Neural cell (in vitro differentiated cells): ENCODE data around the gene ZNF117. TPM values are rescaled to one million over a fixed set of nuclear protein-coding genes. Genes with fewer than 3 reads are reported as not detected.
"Not testable (repeated sequence)": the region's sequence is repeated elsewhere in the genome, so short reads cannot be mapped to it uniquely, and the experiment has no call there.

Experiments used
- H2AFZ ChIP-seq: fragments of 200-600, 300-800 bp; sonication (generic), shearing (Covaris generic); 2 replicates; pipeline ENCODE4 v1.6.0; 2014; ENCODE audit warnings: low read depth, mild to moderate bottlenecking, antibody characterized with exemption, low read length, moderate library complexity
- H3F3A ChIP-seq: fragments of 200-600 bp; shearing (Covaris generic); 2 replicates; pipeline ENCODE4 v1.6.1; 2016; ENCODE audit warnings: mild to moderate bottlenecking, moderate library complexity, mixed read lengths, antibody characterized with exemption, low read length; ENCODE audit not compliant: insufficient read depth, poor library complexity, severe bottlenecking
- H3K27ac ChIP-seq: fragments of 200-600, 300-800 bp; sonication (generic), shearing (Covaris generic); 2 replicates; pipeline ENCODE4 v1.5.1; 2014; ENCODE audit warnings: mild to moderate bottlenecking, low read length, moderate library complexity
- H3K27me3 ChIP-seq: fragments of 300-800, 200-600 bp; sonication (generic), shearing (Covaris generic); 2 replicates; pipeline ENCODE4 v1.6.0; 2014; ENCODE audit warnings: mild to moderate bottlenecking, low read depth, low read length, moderate library complexity; ENCODE audit not compliant: insufficient read depth
- H3K36me3 ChIP-seq: fragments of 300-800, 200-600 bp; sonication (generic), shearing (Covaris generic); 2 replicates; pipeline ENCODE4 v1.5.1; 2014; ENCODE audit warnings: mild to moderate bottlenecking, antibody characterized with exemption, low read length, moderate library complexity; ENCODE audit not compliant: insufficient read depth
- H3K4me2 ChIP-seq: fragments of 300-800, 200-600 bp; sonication (generic), shearing (Covaris generic); 2 replicates; pipeline ENCODE4 v1.6.0; 2014; ENCODE audit warnings: mild to moderate bottlenecking, low read length
- H3K4me3 ChIP-seq: fragments of 300-800, 200-600 bp; sonication (generic), shearing (Covaris generic); 2 replicates; pipeline ENCODE4 v1.5.1; 2014; ENCODE audit warnings: mild to moderate bottlenecking, low read length, moderate library complexity
- H3K79me2 ChIP-seq: fragments of 200-600 bp; shearing (Covaris generic); replicated peaks from 2 replicates; pipeline ENCODE4 v1.6.0; 2014; ENCODE audit warnings: mild to moderate bottlenecking, low read length, moderate library complexity; ENCODE audit not compliant: insufficient read depth
- H3K9ac ChIP-seq: fragments of 300-800, 200-600 bp; sonication (generic), shearing (Covaris generic); 2 replicates; pipeline ENCODE4 v1.6.1; 2016; ENCODE audit warnings: mild to moderate bottlenecking, low read length, mixed read lengths
- H3K9me2 ChIP-seq: fragments of 200-600 bp; shearing (Covaris generic); 2 replicates; pipeline ENCODE4 v1.6.1; 2016; ENCODE audit warnings: mild to moderate bottlenecking, low read length, mixed read lengths; ENCODE audit not compliant: insufficient read depth
- H3K9me3 ChIP-seq: fragments of 200-600, 300-800 bp; sonication (generic), shearing (Covaris generic); 2 replicates; pipeline ENCODE4 v1.6.1; 2016; ENCODE audit warnings: mild to moderate bottlenecking, mixed run types, low read length, moderate library complexity, mixed read lengths
- H4K20me1 ChIP-seq: fragments of 200-600 bp; shearing (Covaris generic); 2 replicates; pipeline ENCODE4 v1.6.1; 2016; ENCODE audit warnings: mild to moderate bottlenecking, mixed run types; ENCODE audit not compliant: insufficient read depth
- CTCF ChIP-seq: fragments of 450-650 bp; IDR thresholded peaks from 2 replicates; pipeline ENCODE4 v1.5.1; 2014; ENCODE audit warnings: antibody characterized with exemption, mild to moderate bottlenecking, moderate library complexity; ENCODE audit not compliant: poor library complexity, severe bottlenecking
- EP300 ChIP-seq: fragments of 450-650 bp; conservative IDR thresholded peaks from 2 replicates; pipeline ENCODE4 v1.6.1; 2014; ENCODE audit warnings: antibody characterized with exemption, mild to moderate bottlenecking, moderate library complexity; ENCODE audit not compliant: poor library complexity, severe bottlenecking
- EZH2 ChIP-seq: fragments of 200-600, 300-800 bp; shearing (Covaris generic), sonication (generic); IDR thresholded peaks from 2 replicates; pipeline ENCODE4 v1.6.1; 2014; ENCODE audit warnings: antibody characterized with exemption, low read length, borderline replicate concordance, mild to moderate bottlenecking; ENCODE audit not compliant: insufficient read depth, poor library complexity, severe bottlenecking
- MXI1 ChIP-seq: fragments of 450-650 bp; conservative IDR thresholded peaks from 2 replicates; pipeline ENCODE4 v1.6.1; 2014; ENCODE audit warnings: antibody characterized with exemption, mild to moderate bottlenecking; ENCODE audit not compliant: poor library complexity, severe bottlenecking
- POLR2AphosphoS5 ChIP-seq: IDR thresholded peaks from 2 replicates; pipeline ENCODE4 v1.6.1; 2012
- RAD21 ChIP-seq: fragments of 450-650 bp; conservative IDR thresholded peaks from 2 replicates; pipeline ENCODE4 v1.6.1; 2014; ENCODE audit warnings: antibody characterized with exemption, mild to moderate bottlenecking, moderate library complexity
- SMC3 ChIP-seq: fragments of 450-650 bp; conservative IDR thresholded peaks from 2 replicates; pipeline ENCODE4 v1.6.1; 2014; ENCODE audit warnings: antibody characterized with exemption, mild to moderate bottlenecking, moderate library complexity; ENCODE audit not compliant: poor library complexity
- TAF1 ChIP-seq: IDR thresholded peaks from 2 replicates; pipeline ENCODE4 v1.6.1; 2012; ENCODE audit warnings: low read depth
- polyA plus RNA-seq: library from polyadenylated mRNA; depleted of rRNA; stranded (reverse); fragments of >200 nt; gene quantifications from 2 replicates; pipeline ENCODE4 v1.2.3, GENCODE V29; 2014
- TF ChIP-seq, protein P1 (sequence below): IDR thresholded peaks from 2 replicates; pipeline ENCODE4 v1.6.1; 2012; ENCODE audit warnings: borderline replicate concordance

The ZNF117 gene
- polyA plus RNA-seq, 1 donor from 2014 or later: 112 TPM

DNA sequence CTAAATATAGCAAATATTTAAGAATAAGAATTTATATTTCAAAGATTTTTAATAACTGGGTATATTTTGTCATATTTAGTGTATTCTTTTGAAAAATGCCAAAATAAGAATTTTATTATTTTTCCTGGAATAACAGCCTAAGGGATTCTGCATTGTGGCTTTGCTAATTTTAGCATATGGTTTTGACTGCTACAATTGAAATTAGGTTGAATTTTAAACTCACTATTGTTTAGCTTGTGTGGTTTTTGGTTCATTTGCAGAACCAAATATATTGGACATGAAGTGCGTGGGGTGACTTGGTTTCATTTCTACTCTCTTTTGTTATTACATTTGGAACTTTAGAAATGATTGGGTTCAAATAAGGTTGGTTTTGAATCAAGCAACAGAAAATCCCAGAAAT lies 52.3 kb downstream of the ZNF117 start:
- H3K4me3 ChIP-seq: no peak overlapping the region
- no peak overlapping the region for H3K27ac ChIP-seq
- H3F3A ChIP-seq: no peaks in the 10 kb centered on the region
- H4K20me1 ChIP-seq: no peaks in the 10 kb centered on the region
- no peaks in the 10 kb centered on the region for H3K27me3 ChIP-seq
- H3K9me2 ChIP-seq: no peaks in the 10 kb centered on the region
- H3K4me2 ChIP-seq: no peak overlapping the region
- no peak for TF ChIP-seq MXI1
- no peak for TF ChIP-seq EP300
- TF ChIP-seq, protein P1, sequence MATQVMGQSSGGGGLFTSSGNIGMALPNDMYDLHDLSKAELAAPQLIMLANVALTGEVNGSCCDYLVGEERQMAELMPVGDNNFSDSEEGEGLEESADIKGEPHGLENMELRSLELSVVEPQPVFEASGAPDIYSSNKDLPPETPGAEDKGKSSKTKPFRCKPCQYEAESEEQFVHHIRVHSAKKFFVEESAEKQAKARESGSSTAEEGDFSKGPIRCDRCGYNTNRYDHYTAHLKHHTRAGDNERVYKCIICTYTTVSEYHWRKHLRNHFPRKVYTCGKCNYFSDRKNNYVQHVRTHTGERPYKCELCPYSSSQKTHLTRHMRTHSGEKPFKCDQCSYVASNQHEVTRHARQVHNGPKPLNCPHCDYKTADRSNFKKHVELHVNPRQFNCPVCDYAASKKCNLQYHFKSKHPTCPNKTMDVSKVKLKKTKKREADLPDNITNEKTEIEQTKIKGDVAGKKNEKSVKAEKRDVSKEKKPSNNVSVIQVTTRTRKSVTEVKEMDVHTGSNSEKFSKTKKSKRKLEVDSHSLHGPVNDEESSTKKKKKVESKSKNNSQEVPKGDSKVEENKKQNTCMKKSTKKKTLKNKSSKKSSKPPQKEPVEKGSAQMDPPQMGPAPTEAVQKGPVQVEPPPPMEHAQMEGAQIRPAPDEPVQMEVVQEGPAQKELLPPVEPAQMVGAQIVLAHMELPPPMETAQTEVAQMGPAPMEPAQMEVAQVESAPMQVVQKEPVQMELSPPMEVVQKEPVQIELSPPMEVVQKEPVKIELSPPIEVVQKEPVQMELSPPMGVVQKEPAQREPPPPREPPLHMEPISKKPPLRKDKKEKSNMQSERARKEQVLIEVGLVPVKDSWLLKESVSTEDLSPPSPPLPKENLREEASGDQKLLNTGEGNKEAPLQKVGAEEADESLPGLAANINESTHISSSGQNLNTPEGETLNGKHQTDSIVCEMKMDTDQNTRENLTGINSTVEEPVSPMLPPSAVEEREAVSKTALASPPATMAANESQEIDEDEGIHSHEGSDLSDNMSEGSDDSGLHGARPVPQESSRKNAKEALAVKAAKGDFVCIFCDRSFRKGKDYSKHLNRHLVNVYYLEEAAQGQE: no peak
- TF ChIP-seq CTCF: no peak
- no peak for TF ChIP-seq TAF1
- TF ChIP-seq RAD21: no peak
- TF ChIP-seq EZH2: no peak
- TF ChIP-seq POLR2AphosphoS5: no peak
- TF ChIP-seq SMC3: no peak
- H3K36me3 ChIP-seq: no peaks in the 10 kb centered on the region
- H3K9ac ChIP-seq: no peak overlapping the region
- no peak overlapping the region for H2AFZ ChIP-seq
- no peaks in the 10 kb centered on the region for H3K9me3 ChIP-seq
- H3K79me2 ChIP-seq: no peaks in the 10 kb centered on the region

DNA sequence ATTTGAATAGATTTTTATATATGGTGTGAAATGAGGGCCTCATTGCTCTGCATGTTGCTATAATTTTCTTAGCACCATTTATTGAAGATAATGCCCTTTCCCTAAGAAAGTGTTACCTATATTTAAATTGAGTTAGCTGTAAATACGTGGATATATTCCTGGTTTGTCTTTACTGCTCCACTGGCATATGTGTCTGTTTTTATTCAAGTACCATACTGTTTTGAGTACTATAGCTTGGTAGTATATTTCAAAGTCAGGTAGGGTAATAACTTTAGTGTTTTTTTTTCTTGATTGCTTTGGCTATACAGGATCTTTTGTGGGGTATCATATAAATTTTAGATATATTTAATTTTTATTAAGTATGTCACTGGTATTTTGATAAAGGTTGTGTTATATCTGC lies 56.4 kb downstream of the ZNF117 start:
- H3K79me2 ChIP-seq: no peaks in the 10 kb centered on the region
- no peak overlapping the region for H2AFZ ChIP-seq
- no peak overlapping the region for H3K4me2 ChIP-seq
- no peak overlapping the region for H3K27ac ChIP-seq
- no peaks in the 10 kb centered on the region for H4K20me1 ChIP-seq
- H3K9ac ChIP-seq: no peak overlapping the region
- H3K36me3 ChIP-seq: no peaks in the 10 kb centered on the region
- TF ChIP-seq RAD21 (no peak), POLR2AphosphoS5 (no peak), MXI1 (no peak), TAF1 (no peak), SMC3 (no peak), CTCF (no peak), EP300 (no peak), EZH2 (no peak)
- no peaks in the 10 kb centered on the region for H3K9me2 ChIP-seq
- H3K27me3 ChIP-seq: no peaks in the 10 kb centered on the region
- H3K9me3 ChIP-seq: no peaks in the 10 kb centered on the region
- no peaks in the 10 kb centered on the region for H3F3A ChIP-seq
- H3K4me3 ChIP-seq: no peak overlapping the region

DNA sequence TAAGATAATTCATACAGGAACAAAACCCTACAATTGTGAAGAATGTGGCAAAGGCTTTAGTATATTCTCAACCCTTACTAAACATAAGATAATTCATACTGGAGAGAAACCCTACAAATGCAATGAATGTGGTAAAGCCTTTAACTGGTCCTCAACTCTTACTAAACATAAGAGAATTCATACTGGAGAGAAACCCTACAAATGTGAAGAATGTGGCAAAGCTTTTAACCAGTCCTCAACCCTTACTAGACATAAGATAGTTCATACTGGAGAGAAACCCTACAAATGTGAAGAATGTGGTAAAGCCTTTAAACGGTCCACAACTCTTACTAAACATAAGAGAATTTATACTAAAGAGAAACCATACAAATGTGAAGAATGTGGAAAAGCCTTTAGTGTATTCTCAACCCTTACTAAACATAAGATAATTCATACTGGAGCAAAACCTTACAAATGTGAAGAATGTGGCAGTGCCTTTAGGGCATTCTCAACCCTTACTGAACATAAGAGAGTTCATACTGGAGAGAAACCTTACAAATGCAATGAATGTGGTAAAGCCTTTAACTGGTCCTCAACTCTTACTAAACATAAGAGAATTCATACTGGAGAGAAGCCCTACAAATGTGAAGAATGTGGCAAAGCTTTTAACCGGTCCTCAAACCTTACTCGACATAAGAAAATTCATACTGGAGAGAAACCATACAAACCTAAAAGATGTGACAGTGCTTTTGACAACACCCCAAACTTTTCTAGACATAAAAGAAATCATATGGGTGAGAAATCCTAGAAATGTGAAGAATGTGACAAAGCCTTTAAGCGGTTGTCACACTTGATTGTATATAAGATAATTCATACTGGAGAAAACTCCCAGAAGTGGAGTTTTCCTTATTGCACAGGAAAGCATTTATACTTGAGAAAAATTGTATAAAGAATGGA lies 62.3 kb downstream of the ZNF117 start:
- not testable (repeated sequence) for H3K79me2 ChIP-seq, H3K9me2 ChIP-seq, H3K4me2 ChIP-seq, H3F3A ChIP-seq, H4K20me1 ChIP-seq, H3K27ac ChIP-seq, H3K9ac ChIP-seq, H3K4me3 ChIP-seq, H2AFZ ChIP-seq, H3K36me3 ChIP-seq, H3K27me3 ChIP-seq, H3K9me3 ChIP-seq
